Kasumi-1 (cell line): ENCODE data around the gene BTF3L4.
"Not testable (repeated sequence)": the region's sequence is repeated elsewhere in the genome, so short reads cannot be mapped to it uniquely, and the experiment has no call there.

Experiments used
- DNase-seq, 2 experiments: peaks; one replicate each; lab custom pipeline; 2025; lab: John Stamatoyannopoulos, UW

BTF3L4 gene

DNA sequence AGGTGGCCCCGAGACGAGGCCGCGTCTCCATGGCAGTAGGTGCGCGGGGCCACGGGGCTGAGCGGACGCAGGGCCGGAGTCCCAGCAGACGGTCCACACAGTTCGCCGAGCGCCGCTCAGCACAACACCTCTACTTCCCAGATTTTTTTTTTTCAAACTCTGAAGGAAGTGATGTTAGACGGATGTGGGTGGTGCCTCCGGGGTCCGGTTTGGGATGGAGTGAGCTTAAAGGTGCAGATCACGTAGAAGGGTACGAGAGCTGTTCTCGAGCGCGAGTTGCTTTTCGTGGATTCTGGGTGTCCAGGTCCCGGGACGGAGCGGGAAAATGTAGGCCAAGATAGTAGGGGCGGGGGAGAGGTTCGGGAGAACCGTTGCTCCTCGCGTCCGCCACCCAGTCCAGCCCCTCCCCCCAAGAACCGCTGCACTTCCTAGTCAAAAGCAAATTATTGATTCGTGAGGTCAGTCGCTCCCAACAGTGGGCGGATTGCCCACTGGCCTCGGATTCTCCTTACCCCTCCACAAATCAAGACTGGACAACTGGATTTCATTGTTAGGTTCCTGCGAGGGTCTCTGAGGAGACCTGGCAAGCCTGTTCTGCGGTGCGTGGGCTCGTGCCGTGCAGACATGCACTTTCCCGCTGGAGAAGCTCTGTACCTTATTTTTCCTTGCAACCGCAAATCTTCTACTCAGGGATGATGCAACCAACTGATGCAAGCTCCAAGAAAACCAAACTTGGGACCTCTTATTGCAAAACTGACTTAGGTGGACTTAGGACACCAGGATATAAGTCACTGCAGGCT lies 829 bp upstream of the BTF3L4 start, which contains the start of gene TXNDC12:
TSS of gene TXNDC12 (minus strand) at position 126 of the 800 bp plus-strand sequence. CDS start at position 31, 95 bp downstream.
- peak; percentile 92 for DNase-seq

DNA sequence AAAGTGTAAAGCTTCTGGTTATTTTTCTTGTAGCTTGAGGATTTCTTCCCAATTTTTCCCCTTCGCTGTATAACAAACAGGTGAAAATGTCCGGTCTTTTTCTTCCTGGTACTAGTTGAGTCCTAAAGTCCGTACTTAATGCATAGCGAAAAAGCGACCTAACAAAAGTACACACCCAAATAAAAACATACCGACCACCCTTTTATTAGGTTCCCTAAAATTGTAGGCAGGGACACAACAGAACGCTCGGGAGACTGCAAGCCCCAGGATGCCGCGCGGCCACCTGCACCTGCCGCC lies 281 bp upstream of the BTF3L4 start:
- no peak for DNase-seq

DNA sequence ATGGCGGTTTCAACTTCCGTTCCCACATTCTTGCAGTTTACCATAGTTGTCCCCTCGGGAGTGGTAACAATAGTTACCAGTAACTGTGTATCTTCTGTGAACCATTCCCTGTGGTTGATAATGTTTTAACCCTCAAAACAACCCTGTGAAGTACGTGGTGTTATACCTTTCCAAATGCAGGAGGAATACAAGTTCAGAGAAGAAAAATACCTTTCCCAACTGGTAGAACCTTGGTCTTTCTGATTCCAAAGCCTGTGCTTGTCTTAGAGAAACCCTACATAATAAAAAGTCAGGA lies 789 bp downstream of the BTF3L4 start:
- DNase-seq: no peak

DNA sequence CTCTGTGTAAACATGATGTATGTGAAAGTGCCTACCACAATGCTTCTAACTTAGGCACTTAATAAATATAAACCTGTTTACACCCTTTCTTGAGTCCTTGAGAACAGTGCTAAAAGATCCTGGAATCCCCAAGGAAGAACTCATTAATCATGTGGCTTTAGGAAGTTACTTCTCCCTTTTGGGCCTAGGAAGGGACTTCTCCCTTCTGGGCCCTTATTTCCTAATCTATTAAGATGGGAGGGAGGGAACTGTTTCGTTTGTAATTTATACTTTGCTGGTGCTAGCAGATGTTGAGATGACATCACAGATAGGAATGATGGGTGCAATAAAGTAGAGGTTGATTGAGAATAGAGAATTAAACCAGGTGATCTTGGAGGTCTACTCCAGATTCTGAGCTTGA lies 1.2 kb downstream of the BTF3L4 start:
- DNase-seq: peak in 1 of 2 experiments; percentile 20

DNA sequence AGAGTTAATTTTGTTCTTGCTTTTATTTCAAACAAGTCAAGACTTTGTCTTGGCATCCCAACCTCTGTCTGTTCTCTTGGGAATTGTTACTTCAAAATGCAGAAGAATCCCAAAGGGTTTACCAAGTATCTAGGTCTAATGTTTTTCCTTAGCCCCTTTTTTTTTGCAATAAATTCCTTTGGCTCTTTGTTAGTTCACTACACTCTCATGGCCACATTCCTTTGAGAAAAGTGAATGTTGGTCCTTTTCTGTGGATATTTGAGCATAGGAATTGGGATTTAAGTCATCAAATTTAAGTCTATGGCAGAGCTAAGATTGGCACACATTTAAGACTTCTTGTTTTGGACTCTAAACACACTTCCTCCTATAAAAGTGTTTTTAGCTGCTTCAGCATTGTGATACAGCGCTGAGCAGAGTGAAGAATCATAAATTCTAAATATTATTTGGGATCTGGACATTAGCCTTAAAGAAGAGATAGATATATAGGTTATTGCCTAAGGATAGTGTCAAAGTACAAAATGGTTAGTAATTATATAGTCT lies 1.9 kb downstream of the BTF3L4 start:
- DNase-seq: no peak

DNA sequence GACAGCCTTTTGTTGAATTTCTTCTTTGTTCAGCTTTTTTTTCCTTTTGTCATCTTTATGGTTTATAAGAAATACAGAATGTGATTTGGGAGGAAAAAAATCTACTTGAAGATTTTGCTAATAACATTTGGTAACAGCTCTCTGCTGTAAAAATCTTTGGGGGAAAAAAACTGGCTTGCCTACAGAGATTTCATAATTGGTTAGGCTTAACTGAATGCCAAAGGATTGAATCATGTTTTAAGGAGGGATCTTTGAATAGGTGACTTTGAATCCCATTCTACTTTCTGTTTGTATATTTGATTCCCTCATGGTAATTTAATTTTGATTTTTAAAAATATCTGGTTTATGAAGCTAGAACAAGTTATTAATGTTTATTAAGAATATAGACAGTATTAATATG lies 3.2 kb downstream of the BTF3L4 start:
- no peak for DNase-seq

DNA sequence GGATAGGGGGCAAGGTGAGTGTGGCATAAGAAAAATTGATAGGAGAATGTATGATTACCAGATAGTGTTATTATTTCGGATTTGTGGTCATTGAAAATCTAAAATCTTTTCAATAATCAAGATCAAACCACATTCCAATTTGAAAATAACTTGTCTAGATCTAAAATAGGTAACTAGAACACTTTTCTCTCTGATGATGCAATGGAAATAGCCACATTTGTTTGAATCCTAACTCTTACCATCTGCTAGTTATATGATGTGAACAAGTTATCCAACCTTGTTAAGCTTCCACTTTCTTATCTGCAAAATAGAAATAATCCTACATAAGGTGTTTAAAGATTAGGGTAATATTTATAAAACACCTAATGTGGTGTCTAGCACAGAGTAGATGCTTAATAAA lies 3.8 kb downstream of the BTF3L4 start:
- DNase-seq: no peak

DNA sequence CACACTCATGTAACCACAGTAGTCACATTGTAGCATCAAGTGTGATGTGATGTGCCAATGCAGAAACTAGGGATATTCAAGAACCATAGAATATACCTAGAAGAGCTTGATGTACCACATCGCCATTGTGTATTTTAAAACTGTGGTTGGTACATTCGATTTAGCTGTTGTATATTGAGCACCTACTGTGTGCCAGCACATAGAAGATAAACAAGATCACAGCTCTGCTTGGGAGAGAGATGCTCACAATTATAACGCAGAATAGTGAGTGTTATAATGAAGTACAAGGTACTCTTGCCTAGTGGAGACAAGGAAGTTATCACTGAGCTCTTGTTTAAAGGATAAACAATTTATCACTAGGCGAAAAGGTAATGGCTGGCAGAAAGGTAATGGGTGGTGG lies 4.7 kb downstream of the BTF3L4 start:
- DNase-seq: no peak

DNA sequence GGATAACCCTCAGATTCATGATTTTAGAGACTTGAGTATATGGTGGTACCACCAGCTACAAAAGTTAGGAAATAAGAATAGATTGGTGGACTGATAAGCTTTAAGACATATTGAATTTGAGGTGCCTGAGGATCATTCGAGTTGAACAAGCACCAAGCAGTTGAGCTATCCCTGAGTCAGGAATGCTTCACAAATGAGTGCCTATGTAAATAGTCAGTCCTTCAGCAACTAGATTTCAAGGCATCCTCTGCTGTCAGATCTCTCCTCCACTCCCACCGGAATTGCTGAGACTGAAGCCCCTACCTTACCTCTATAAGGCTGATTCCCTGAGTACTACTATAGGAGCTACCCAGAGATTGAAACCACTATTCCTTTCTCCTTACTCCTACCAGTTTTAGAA lies 7.1 kb downstream of the BTF3L4 start:
- DNase-seq: no peak

DNA sequence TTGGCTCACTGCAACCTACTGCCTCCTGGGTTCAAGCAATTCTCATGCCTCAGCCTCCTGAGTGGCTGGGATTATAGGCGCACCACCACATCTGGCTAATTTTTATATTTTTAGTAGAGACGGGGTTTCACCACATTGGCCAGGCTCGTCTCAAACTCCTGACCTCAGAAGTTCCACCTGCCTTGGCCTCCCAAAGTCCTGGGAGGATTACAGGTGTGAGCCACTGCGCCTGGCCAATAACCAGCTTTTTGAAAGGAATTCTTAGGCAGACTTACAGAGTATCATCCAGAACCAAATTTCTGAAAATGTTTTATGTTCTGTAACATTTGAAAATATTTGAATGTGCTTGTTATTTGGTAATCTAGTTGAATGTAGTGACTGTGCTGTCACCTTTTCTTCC lies 14.6 kb downstream of the BTF3L4 start:
- no peak for DNase-seq

DNA sequence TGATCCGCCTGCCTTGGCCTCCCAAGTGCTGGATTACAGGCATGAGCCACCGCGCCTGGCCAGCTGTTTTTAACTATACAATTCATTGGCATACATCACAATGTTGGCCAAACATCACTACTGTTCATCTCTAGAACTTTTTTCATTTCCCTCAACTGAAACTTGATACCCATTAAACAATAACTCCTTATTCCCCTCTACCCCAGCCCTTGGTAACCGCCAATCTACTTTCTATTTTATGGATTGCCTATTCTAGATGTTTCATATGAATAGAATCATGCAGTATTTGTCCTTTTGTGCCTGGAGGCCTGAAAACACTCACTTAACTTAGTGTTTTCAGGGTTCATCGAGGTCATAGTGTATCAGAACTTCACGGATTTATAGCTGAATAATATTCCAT lies 16.2 kb downstream of the BTF3L4 start:
- no peak for DNase-seq

DNA sequence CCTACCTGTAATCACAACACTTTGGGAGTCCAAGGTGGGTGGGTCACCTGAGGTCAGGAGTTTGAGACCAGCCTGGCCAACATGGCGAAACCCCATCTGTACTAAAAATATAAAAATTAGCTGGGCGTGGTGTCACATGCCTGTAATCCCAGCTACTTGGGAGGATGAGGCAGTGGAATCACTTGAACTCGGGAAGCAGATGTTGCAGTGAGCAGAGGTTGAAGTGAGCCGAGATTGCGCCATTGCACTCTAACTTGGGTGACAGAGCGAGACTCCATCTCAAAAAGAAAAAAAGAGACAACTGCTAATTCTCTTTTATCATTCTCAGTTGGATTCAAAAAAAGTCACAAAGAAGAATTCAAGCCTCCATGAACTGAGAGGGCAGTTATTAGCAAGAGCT lies 21.2 kb downstream of the BTF3L4 start:
- DNase-seq: not testable (repeated sequence)

DNA sequence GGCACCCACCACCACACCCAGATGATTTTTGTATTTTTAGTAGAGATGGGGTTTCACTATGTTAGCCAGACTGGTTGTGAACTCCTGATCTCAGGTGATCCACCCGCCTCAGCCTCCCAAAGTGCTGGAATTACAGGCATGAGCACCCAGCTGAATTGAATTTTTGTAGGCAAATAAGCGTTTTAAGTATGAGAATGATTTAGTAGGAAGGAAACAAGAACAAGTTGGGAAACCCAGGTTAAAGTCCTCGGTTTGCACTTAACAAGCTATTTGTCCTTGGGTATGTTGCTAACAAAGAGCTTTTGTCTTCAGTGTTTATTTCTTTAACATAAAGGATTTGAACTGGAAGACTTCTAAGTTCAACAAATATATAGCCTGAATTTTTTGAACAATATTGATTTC lies 23.9 kb downstream of the BTF3L4 start:
- DNase-seq: no peak

DNA sequence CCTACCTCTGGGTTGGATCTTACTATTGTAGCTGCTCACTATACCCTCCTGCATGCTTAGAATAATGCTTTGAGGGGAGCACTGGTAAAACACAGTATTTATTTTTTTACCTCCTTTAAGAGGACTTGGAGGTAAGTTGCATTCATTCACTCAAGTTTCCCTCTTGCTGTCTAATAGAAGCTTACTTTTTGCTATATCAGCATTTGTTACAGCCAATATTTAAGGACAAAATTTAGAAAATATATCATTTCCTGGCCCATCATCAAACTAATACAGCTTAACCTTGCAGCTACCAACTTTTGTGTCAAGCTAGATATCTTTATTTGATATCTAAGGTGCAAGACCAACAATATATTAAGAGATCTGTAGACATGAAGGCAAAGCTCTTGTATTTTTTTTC lies 31.8 kb downstream of the BTF3L4 start:
- not testable (repeated sequence) for DNase-seq

DNA sequence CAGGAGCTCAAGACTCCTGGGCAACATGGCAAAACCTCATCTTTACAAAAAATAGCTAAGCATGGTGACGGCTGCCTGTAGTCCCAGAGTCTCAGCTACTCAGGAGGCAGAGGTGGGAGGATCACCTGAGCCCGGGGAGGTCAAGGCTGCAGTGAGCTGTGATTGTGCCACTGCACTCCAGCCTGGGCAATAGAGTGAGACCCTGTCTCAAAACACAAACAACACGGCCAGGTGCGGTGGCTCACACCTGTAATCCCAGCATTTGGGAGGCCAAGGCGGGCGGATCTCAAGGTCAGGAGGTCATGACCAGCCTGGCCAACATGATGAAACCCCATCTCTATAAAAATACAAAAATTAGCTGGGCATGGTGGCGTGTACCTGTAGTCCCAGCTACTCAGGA lies 38.2 kb downstream of the BTF3L4 start:
- not testable (repeated sequence) for DNase-seq

DNA sequence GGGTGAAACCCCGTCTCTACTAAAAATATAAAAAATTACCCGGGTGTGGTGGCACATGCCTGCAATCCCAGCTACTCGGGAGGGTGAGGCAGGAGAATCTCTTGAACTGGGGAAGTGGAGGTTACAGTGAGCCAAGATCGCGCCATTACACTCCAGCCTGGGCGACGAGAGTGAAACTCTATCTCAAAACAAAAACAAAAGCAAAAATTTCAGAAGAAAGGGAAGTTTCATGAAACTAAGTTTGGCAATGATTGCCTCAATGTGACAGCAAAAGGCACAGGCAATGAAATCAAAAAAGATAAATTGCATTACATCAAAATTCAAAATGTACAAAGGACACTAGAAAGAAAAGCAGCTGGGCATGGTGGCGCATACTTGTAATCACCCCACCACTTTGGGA lies 40.1 kb downstream of the BTF3L4 start:
- no peak for DNase-seq

DNA sequence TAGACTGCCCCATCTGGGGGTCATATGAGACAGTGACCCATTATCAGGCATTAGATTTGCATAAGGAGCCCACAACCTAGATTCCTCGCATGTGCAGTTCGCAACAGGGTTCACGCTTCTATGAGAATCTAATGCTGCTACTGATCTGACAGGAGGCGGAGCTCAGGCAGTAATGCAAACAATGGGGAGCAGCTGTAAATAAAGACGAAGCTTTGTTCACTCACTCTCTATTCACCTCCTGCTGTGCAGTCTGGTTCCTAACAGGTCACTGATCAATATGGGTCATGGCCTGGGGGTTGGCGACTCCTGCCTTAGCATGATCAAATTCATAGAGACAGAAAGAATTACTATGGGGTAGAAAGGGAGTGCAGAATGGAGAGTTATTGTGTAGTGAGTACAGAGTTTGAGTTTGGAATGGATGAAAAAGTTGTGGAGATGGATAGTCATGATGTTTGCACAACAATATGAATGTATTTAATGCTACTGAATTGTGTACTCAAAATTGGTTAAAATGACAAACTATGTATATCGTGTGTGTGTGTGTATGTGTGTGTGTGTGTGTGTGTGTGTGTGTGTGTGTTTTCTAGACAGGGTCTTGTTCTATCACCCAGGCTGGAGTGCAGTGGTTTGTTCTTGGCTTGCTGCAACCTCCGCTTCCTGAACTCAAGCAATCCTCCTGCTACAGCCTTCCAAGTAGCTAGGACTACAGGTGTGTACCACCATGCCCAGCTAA lies 42.2 kb downstream of the BTF3L4 start:
- no peak for DNase-seq

DNA sequence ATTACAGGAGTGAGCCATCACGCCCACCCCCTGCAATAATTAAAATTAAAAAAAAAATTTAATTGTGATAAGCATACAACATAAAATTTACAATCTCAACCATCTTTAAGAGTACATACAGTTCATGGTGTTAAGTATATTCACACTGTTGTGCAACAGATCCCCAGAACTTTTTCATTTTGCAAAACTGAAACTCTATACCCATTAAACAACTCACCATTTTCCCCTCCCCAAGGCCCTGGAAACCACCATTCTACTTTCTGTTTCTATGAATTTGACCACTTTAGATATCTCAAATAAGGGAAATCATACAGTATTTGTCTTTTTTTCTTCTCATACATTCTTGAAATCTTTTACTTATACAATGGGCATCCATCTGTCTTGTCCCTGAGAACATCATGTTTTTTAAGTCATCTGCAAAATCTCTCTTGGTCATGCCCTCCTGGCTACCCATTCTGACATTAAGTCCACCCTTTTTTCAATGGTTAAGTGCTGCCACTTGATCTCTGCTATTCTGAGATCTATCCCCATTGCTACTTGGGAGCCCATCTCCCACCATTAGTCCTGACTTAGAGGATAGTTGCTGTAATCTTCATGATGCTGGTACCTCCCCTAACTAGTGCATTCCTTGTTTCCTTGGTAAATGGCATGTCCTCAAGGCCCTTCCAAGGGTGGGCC lies 46.4 kb downstream of the BTF3L4 start:
- DNase-seq: no peak

DNA sequence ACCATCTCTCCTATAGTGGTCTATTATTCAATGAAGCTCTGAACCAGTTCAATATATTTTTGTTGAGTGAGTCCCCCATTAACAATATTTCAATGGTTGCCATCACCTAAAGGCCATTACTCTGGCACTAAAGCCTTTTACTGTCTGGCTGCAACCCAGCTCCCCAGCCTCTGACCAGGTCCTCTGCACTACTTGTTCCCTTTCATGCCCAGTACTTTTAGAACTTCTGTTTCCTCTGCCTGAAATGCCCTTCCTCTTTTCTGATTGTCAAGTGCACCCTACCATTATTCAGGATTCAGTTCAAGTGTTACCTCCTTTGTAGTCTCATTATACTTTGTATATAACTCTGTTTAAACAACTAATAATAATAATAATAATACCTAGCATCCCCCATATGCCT lies 55.4 kb downstream of the BTF3L4 start:
- DNase-seq: peak; percentile 70 to 73

DNA sequence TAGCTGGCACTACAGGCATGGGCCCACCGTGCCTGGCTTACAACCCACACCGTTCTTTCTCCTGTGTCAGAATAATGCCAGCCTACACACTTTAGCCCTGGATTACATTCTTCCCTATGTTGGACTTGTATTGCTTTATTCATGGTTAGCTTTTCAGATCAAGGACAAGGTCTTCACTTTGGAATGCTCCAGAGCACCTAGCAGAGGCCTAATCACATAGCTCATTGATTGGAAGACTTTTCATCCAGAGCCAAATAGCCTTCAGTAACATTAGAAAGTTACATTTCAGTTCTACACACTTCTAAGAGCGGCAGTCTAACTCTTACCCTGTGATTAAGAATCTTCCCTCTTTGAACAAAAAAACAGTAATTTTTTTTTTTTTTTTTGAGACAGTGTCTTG lies 56.4 kb downstream of the BTF3L4 start:
- no peak for DNase-seq

DNA sequence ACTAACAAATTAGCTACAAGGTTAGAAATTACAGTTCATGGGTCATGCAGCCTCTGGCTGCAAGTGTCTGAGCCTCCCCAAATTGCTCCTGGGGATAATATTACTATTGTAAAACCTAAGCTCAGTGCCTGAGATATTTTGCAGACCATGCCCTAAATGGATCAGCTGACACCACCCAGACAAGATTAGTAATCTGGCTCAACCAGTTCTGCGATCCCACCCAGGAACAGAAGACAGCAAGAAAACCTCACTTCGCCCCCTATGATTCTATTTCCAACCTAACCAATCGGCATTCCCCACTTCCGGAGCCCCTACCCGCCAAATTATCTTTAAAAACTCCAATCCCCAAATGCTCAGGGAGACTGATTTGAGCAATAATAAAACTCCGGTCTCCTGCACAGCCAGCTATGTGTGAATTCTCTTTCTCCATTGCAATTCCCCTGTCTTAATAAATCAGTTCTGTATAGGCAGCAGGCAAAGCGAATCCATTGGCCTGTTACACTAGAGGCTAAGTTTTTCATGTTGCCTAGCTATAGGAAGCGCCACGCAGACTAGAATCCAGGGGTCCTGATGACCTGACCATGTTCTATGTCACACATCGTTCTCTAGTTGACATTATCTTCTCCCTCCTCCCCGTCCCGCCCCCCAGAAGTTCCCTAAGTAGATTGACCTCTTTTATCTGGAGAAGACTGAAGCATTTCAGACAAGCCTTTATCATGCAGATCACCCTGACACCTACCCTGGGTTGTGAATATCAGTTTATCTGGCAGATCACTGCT lies 63.4 kb downstream of the BTF3L4 start:
- DNase-seq: no peak

DNA sequence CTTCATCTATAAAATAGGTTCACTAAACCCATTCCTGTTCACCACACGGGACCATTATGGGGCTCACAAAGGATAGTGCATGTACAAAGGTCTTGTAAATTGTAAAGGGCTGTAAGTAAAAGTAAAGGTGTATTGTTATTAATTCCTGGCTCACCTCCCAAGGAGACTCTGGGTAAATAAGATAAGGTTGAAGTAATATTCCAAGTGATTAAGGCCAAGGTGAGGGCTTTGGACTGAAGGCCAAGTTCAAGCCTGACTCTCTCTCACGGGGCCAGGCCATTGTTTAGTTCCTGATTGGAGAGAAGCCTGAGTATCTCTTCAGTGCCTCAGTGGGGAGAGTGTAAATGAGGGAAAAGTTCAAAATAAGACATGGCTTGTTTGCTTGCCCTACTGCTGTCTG lies 66.3 kb downstream of the BTF3L4 start:
- DNase-seq: no peak
